DMS114 treated with DMSO at 0.1 percent for 48 hours (cell line): ENCODE data around the gene ANGPTL2.

ENCODE experiments used
- DNase-seq: peaks from one replicate; lab custom pipeline; 2025; ENCODE audit not compliant: unreplicated experiment; lab: John Stamatoyannopoulos, UW

The ANGPTL2 gene

DNA sequence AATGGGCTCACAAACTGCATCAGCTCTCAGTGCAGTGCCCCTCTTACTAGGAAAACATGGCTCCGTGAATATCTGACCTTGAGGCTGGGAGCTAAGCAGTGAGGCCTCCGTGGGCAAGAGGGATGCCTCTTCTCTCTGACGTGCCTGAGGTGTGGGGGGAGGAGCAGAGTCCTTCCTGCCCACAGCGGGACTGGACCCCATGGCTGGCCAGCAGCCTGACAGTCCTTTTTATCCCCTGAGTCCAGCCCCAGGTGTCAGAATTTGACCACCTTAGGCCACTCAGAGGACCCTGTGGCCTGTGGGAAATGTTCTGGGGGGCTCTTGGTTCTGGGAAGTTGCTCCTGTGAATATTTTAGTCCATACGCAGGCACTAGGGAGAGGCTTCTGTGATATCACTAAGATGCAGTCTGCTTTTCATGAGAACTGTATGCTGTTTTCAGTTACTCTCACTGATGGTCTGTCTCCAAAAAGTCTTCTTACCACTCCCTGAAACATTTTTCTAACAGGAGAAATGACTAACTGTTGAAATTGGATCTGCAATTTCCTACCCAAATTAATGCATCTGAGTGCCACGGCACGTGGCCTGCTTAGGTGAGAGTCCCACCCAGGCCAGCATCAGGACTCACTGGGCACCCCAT, 23.4 kb downstream of the ANGPTL2 start:
- DNase-seq: no peak

DNA sequence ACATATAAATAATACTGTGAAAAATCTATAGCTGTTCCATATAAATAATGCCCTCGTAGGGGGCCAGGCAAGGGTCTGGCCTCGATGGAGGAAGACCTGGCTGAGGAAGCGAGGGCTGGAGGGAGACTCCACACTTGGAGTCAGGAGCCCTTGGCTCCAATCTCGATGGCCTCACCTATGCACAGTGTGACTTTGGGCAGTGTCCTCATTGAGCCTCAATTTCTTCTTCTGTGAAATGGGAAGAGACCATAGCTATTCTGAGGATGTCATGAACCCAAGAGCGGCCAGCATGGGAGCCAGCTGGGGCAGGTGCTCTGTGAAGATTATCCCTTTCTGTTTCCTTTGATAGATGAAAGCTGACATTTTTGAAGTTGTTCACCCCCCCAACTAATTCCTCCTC, 24.8 kb downstream of the ANGPTL2 start:
- no peak for DNase-seq

DNA sequence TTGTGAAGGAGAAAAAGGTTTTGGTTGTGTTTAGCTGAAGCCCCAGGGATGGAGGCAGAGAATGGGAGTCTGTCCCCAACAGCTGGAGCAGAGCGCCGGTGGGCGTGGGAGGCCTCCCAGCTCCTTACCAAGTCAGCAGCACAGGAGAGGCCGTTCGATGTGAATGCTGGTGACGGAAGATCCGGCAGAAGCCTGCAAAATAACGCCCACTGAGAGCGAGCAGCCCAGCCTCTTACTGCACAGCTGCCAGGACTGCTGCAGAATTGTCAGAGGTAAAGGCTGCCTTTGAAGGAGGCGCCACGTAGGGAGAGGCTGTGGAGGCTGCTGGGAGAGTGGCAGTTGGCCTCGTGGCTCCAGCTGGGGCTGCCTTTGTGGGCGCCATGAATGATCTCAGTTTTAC, 26.2 kb downstream of the ANGPTL2 start:
- no peak for DNase-seq

DNA sequence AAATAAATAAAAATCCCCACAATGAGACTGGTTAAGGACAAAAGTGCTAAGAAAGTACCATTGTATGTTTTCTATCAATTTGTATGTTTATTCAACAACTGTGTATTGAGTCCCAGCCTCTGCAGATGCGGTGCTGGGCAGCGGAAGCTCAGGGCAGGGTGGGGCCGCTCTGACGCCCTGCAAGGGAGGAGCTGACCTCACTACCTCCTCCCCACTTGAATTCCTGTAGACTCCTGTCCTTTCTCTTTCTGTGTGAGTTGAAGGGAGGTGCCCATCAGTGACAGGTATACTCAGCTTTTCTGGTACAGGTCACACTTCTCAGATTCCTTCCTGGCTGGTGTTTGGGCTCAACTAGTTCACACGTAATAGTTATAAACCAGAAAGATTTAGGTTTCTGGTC, 27.0 kb downstream of the ANGPTL2 start:
- no peak for DNase-seq

DNA sequence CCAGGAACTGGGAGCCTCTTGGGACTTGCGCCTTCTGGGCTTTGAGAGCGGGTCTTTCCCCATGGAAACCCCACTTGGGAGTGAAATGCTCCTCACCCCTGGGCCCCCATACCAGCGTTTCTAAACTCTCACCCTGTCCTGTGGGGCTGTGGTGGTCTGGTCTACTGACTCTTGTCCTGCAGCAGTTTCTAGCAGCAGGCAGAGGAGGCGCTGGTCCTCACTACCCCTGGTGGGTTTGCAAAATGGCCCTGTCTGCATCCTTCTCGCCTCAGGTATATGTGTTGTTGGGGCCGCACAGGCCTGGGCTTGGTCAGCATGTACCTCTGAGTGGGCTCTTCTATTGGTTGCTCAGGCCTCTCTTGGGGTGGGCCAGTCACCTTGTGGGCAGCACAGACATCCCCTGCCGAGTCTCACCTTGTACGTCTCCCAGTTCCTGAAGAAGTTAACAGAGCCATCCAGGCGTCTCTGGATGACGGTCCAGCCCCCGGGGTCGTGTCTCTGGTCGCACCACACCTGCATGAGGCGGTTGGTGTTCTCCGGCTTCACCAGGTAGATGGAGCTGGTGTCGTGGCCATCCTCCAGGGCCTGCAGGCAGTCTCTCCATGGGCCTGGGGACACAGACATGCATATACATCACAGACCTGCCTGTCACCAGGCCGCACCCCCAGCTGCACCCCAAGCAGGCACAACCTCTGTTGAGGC, 29.0 kb downstream of the ANGPTL2 start:
- DNase-seq: no peak

DNA sequence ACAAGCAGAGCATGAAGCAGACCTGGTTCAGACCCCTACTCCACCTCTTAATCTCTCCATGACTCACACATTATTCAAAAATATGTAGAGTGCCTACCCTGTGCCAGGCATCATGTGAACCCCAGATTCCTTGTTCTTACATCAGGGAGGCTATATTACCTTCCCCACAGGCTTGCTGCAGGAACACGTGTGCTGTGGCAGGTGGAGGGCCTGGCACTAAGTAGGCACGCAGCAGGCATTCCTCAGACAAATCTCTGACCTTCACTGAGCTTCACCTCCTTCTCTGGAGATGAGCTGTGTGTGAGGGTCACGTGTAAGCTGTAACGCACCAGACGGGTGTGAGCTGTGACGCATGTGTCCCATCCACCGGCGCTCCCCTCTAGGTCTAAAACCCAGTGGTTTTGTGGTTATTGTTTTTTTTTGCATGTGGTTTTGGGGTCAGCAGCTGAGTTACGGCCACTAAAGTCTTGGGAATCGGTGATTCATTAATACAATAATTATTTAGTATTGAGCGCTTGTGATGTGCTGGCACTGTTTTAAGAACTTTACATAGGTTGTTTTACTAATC, 30.3 kb downstream of the ANGPTL2 start:
- DNase-seq: no peak

DNA sequence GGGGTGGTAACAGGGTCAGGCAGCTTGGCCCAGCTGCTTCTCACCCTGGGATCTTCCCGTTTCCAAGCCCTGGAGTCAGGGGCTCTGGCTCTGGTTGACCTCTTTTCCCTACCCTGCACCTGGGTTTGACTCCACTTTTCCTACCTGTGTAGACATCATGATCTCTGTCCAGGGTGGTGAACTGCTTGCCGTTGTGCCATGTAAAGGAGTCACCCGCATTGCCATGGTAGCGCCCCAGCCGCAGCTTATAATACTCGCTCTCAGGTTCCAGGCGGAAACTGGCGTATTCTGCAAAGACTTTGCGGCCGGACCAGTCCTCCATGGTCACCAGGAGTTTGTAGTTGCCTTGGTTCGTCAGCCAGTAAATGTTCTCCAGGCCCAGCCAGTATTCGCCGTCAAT, 30.9 kb downstream of the ANGPTL2 start:
- DNase-seq: no peak

DNA sequence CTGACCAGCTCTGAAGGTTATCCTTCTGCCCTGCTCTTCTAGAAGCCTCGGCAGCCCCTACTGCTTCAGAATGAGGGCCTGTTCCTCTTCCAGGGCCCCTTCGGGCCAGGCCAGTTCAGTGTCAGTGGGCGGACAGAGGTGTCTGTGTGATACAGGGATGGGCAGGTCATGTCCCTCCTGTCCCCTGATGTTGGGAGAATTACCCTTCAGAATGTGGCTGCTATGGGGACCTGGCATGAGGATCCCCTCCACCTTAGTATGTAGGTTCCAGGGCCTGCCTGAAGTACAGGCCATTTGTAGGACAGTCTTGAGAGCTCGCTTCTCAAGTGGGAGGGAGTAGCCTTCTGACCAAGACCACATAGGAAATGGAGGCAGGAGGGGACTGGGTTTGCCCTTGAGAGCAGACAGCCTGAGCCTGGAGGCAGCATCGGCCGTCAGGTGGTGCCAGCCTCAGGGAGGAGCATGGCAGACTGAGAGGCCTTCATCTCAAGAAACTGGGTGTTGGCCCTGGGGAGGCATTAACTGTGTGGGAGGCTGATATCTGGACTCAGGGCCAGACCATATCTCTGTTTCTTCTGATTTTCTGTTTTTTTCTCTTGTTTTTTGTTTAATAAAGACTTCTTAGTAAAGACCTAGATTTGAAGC, 32.0 kb downstream of the ANGPTL2 start:
- no peak for DNase-seq

DNA sequence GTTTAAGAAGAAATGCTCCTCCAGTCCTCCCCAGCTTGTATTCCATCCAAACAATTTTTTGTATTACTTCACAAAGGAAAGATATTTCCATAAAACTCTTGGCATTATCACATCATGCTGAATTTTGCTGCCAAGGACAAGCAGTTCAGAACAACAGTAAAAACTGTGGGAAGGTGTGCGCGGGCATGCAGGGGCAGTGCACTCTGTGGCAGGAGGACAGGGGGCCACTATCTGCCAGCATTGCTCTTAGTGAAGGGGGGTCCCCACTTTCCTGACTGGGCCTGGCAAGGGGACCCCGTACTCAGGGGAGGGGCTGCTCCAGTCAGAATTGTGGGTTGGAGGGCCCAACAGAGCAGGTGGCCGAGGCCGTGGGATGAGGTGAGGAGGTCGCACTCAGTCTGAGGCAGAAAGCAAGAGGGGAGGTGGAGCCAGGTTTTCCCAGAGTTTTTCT, 32.8 kb downstream of the ANGPTL2 start:
- DNase-seq: no peak

DNA sequence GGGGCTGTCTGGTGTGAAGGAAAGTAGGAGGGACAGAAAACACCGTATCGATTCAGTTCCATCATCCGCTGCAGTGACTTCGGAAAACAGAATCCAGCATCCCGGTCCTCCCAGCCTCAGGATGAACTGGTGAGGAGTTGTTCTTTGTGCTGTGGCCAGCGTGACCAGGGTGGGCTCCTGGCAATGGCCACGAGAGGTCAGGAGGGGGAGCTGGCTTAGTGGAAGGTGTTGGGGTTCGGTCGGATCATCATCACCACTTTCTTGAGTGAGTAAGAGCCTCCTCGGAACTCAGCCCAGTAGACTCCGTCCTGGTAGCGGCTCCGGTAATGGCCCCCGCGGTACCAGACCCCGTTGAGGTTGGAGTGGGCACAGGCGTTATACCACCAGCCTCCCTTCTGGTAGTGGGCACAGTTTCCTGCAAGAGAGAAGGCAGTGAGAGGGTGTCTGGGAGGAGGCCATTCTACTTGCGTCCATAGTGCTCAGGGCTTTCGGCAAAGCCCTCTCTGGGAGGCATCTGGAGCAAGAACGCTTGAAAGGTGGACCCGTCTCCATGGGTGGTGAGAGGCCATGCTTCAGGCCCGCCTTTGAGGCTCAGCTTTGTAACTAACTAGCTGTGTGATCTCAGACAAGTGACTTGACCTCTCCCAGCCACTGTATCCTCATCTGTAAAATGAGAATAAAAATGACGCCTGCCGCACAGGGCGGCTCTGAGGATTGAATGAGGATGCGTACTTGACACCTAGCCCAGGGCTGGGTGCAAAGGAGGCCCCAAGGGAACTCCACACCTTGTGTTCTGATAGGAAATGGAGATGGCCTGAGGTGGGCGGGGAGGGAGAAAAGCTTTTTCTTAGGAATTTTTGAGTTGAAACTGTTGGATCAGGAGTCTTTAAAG, 33.5 kb downstream of the ANGPTL2 start:
- no peak for DNase-seq

DNA sequence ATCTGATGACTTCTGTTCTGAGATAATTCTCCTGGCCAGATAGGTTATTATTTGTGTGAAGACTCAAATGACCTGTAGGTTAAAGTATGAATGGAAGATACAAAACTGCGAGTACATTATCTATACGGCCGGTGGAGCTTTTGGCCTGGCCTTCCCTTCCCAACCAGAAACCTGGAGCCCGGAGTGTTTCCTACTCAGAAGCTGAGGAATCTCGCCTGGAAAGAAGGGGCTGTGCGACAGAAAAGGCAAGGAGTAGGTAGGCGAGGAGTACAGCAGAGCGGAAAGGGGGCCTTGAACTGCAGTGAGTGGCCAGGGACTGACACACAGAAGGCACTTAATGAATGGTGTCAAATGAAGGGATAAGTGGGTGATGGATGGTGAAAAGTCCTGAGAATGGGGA, 34.6 kb downstream of the ANGPTL2 start:
- DNase-seq: no peak

DNA sequence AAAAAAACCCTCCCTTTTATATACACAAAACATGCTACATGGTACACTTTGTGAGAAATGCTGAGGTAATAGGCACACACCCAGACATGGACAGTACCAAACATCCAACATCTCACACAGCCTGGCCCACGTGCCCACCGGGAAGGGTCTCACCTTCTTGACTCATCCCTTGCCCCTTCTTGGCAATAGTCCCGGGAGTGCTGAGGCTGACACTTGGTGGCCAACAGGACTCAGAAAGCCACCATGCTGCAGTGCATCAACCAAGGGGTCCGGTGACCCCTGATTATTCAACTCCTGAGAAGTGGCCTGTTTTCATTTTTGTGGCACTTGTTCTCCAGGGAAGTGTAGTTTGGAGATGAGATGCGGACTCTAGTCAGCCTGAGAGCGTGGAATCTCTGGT, 35.0 kb downstream of the ANGPTL2 start:
- no peak for DNase-seq

DNA sequence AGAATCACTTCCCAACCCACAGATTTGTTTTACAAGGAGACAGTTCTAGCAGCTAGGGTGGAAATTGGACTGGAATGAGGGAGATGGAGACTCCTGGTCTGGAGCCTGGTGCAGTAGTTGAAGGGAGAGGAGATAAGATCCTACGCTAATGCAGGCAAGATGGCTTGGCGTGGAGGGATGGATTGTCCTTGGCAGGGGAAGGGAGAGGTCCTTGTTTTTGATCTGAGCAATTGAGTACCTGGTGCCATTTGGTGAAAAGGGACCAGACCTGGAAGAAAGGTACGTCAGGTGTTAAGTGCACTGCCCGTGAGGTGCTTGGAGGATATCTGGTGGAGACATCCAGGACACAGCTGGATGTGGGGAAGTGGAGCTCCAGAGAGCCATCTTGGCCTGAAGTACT, 35.7 kb downstream of the ANGPTL2 start:
- no peak for DNase-seq

DNA sequence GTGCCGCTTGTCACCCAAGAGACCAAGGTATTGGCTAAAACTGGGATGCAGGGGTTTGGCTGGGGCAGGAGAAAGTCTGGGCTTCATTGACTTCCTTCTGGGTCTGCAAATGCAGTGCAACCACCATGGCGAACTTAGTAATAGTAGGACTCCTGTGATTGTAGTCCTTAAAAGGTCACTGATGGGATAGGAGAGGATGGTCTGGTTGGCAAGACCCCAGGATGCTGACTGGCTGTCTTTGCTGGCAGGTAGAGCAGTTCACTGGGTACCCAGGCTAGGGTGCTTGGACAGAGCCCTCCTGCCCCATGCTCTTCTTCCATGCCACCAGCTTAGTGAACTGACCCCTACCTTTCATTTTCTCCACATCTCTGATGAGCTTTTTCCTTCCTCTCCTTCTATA, 37.2 kb downstream of the ANGPTL2 start:
- DNase-seq: no peak

DNA sequence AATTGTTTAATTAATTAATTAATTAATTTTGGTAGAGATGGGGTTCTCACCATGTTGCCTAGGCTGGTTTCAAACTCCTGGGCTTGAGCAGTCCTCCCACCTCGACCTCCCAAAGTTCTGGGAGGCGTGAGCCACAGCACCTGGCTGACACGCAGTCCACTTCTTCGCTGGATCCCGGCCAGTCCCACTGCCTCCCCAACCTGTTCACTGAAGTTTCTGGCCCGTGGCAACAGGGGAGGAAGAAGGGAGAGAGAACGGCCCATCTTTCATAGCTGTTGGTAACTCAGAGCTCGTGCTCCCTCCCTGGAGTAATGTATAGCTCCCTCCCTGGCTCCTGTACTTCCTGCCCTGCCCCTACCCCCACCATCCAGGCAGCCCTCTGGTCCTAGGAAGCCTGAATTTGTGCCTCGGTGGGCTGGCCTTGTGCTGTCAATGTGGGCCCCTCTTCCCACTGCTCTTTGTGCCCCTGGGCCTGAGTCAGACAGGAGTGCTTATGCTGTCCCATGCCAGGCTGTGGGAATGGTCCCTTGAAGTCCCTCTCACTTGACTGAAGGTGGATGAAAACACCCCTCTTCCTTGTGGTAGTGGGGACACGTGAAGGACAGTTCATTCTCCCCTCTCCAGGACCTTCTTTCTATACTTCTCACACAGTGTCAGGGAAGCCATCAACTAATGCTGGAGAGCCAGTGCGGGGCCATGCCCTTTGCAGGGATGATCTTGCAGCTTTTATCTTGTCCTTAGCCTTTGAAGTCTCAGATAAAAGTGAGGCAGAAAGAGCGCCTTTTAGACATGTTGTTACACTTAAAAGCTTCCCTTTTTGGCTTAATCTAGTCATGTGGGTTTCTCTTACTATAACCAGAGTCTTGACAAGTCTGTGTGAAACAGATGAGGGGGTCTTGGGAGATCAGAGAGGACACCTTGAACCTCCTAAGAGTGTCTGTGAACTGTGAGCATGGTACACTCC, 38.1 kb downstream of the ANGPTL2 start:
- no peak for DNase-seq

DNA sequence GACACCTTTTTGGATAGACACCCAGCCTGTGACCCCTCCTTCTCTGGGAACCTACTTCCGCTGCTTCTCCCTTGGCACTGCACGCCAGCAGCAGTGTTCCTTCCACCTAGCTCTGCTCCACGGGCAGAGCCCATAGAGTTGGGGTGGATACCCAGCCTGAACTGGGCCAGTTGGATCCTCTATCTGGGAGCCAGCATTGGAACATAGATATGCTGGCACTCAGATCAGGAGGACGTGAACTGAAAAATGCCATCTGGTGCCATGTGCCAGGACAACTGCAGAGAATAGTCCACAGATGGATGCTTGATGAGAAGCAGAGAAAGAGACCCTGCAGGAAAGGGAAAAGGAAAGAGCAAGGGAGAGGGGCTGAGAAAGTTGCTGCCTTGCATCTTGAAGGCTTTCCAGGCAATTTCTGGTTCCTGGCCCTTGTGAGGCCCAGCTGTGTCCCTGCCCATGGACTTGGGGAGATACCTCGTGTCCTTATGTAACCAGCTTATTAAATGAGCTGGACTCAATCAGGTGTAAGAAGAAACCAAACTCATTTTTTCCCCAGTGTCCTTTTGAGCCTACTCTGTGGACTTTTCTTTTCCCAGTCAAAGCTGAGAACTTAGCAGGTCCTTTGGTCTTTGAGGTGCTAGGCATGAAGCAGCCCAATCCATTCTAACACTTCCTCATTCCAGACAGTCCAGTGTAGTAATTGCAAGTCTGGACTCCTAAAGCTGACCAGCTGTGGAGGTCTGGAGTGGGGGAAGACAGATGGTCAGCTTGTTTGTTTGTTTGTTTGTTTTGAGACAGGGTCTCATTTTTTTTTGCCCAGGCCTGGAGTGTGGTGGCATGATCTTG, 39.1 kb downstream of the ANGPTL2 start:
- DNase-seq: no peak

DNA sequence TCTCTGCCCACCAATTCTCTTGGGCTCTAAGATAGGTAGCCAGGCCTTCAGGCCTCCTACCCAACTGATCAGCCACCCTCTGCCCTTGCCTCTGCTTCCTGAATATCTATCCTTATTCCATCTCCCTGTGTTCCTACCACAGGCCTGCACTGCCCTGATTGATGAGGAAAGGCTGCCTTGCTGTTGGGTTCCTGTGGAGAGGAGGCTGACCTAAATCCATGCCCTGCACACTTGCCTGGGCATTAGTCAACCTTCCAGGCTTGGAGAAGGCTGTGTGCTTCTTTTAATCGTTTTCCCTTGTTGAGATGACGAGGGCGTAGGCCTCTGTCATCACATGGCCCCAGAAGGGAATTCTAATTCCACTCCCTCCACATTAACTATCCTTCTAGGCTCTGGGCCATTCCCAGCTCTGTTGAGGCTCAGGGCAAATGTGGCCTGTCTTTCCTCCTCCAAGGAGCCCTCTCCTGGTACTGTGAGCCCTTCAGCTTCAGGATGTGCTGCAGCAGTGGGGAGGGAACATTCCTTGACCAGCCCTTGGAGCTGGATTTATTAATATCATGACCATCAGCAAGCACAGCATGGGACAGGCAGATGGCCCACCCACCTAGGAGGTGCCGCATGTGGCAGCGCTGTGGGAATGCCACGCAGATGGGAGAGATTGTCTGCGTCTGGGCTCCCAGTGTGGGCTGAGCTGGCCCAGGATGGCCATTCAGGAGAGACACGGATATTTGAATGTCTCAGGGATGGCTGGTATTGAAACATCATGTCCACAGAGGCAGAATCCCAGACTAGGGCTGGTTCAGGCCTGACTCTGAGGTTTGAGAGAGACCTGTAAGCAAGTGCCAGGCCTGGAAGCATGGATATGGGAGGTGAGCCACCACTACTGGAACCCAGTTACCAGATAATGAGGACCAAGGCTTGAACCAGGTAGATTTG, 40.9 kb downstream of the ANGPTL2 start:
- no peak for DNase-seq
